Measurements from ENCODE around the gene ALOX5AP. TPM values are rescaled to one million over a fixed set of nuclear protein-coding genes. Genes with fewer than 3 reads are reported as not detected.

ALOX5AP gene
- total RNA-seq, 6 experiments from 2014 or later = not detected

DNA sequence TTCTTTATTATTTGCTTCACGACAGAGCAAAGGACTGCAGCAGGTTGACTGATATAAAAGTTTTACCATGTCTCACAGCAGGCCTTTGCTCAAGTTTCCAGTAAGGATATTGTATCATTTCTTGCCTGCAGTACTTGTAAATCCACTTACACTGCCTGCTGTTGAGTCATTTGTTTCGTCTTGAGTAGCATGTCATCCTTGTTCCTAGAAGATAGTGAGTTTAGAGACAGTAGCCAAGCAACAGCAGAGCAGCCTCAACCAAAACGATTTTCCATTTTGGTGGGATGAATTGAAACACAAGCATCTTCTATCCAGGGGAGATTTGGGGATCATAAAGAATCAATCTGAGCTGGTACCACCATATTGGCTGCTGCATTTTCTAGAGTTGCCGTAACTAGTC lies 24.0 kb upstream of the ALOX5AP start:
- Mint-ChIP-seq H3K4me3 (no peak overlapping the region), H3K4me1 (ENCODE audit: low read depth) (peaks cover 38% of the 10 kb centered on the region), H3K9me3 (no peaks in the 10 kb centered on the region), H3K27me3 (ENCODE audit: insufficient read depth) (no peaks in the 10 kb centered on the region; the same call in 1 of the 2 replicates), H3K27ac (no peak overlapping the region; the same call in 1 of the 2 replicates), H3K36me3 (ENCODE audit: low read depth) (no peaks in the 10 kb centered on the region)
- DNase-seq = peak; percentile 63
- TF ChIP-seq, protein P1, sequence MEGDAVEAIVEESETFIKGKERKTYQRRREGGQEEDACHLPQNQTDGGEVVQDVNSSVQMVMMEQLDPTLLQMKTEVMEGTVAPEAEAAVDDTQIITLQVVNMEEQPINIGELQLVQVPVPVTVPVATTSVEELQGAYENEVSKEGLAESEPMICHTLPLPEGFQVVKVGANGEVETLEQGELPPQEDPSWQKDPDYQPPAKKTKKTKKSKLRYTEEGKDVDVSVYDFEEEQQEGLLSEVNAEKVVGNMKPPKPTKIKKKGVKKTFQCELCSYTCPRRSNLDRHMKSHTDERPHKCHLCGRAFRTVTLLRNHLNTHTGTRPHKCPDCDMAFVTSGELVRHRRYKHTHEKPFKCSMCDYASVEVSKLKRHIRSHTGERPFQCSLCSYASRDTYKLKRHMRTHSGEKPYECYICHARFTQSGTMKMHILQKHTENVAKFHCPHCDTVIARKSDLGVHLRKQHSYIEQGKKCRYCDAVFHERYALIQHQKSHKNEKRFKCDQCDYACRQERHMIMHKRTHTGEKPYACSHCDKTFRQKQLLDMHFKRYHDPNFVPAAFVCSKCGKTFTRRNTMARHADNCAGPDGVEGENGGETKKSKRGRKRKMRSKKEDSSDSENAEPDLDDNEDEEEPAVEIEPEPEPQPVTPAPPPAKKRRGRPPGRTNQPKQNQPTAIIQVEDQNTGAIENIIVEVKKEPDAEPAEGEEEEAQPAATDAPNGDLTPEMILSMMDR (IDR thresholded peaks at IDR 0.05) = no peak

DNA sequence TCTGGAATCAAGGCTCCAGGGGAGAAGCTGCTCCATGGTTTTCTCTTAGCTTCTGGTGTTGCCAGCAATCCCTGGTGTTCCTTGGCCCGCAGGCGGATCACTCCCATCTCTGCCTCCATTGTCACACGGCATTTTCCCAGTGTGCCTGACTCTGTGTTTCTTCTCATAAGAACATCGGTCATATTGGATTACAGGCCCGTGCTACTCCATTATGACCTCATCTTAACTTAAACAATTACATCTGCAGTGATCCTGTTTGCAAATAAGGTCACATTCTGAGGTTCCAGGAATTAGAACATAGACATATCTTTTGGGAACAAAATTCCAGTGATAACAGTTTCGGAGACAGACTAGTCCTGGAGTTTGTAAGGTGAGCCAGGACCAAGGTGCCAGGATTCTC lies 23.5 kb upstream of the ALOX5AP start:
- no peak for DNase-seq
- Mint-ChIP-seq H3K4me3 (no peak overlapping the region), H3K9me3 (no peaks in the 10 kb centered on the region), H3K27me3 (ENCODE audit: insufficient read depth) (no peaks in the 10 kb centered on the region; the same call in 1 of the 2 replicates), H3K36me3 (ENCODE audit: low read depth) (no peaks in the 10 kb centered on the region), H3K27ac (no peak overlapping the region; the same call in 1 of the 2 replicates), H3K4me1 (ENCODE audit: low read depth) (peaks cover 38% of the 10 kb centered on the region)
- TF ChIP-seq, protein P1 (IDR thresholded peaks at IDR 0.05) = no peak

DNA sequence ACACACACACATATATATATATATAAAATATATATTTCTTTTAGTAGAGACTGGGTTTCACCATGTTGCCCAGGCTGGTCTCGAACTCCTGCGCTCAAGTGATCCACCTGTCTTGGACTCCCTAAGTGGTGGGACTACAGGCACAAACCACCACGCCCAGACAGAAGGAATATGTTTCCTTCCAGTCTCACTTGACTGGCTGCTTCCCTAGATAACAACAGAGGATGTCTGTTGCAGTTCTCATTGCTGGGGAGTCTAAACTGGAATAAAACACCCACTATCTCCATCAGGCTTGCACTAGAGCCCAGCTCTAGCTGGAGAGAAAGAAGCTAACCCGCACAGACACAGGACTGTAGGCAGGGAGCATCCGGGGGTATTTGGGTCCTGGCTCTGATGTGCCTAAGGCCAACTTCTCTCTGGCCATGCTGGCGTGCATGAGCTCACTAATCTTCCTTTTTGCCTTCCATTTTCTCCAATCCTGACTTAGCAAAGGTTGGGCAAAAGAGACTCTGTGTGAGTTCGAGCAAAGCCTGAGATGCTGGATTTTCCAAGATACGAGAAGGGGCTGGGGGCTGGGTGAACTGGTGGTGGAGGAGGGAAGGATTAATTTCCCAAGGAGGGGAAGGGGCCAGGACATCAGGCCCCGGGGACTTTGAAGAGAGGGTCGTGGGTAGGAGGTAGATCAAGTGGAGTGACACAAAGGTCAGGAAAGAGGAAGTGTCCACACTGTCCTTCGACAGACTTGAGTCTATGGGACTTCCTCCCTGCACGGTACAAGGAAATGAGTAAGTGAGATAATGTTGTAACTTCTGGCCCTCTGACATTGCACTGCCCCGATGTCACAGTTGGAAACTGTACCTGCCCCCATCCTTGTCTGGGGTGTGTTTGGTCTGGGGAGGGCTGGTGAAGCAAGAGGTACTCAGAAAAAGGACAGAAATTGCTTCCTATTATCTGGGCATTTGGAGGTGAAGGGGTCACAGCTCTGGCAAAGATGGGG lies 22.5 kb upstream of the ALOX5AP start:
- no peaks in the 10 kb centered on the region for H3K36me3 Mint-ChIP-seq (ENCODE audit: low read depth)
- no peaks in the 10 kb centered on the region; the same call in 1 of the 2 replicates for H3K27me3 Mint-ChIP-seq (ENCODE audit: insufficient read depth)
- H3K9me3 Mint-ChIP-seq = no peaks in the 10 kb centered on the region
- peak overlapping the region; percentile 32; the same call in 1 of the 2 replicates for H3K27ac Mint-ChIP-seq
- H3K4me3 Mint-ChIP-seq = no peak overlapping the region
- DNase-seq = no peak
- H3K4me1 Mint-ChIP-seq (ENCODE audit: low read depth) = peaks cover 37% of the 10 kb centered on the region
- TF ChIP-seq, protein P1 (IDR thresholded peaks at IDR 0.05) = no peak

DNA sequence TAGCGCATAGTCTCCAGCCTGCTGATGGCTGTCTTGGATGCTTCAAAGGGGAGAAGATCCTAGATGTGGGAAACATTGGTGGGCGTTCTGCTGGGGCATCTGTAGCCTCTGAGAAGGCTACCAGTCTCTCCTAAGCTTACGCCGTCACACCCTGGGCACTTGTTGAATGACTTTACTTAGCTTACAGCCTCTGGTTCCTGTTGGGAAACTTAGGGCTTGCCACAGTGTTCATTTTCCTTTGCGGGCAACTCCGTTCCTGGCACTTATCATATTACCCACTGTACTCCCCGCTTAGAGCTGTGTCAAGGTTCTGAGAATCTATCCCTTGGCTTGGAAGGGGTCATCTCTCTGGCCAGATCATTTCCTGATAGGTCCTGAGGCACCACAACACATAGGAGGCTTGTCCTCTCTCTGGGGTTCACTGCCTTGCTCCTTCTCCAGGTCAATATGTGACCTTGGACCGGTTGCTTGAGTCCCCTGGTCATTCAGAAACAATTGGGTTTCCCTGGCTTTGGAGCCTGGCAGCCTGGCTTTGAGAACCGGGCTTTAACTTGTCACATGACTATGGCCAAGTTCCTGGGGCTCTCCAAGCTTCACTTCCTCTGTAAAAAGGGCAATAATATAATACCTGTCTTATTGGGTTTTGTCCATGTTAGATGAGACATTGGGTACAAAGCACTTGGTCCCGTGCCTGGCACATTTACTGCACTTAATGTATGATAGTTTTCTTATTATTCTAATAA lies 20.5 kb upstream of the ALOX5AP start:
- TF ChIP-seq, protein P1 (IDR thresholded peaks at IDR 0.05) = no peak
- Mint-ChIP-seq H3K27me3 (ENCODE audit: insufficient read depth) (no peaks in the 10 kb centered on the region; the same call in 1 of the 2 replicates), H3K4me1 (ENCODE audit: low read depth) (peaks cover 43% of the 10 kb centered on the region), H3K27ac (no peak overlapping the region), H3K9me3 (no peaks in the 10 kb centered on the region), H3K4me3 (no peak overlapping the region), H3K36me3 (ENCODE audit: low read depth) (no peaks in the 10 kb centered on the region)
- no peak for DNase-seq

DNA sequence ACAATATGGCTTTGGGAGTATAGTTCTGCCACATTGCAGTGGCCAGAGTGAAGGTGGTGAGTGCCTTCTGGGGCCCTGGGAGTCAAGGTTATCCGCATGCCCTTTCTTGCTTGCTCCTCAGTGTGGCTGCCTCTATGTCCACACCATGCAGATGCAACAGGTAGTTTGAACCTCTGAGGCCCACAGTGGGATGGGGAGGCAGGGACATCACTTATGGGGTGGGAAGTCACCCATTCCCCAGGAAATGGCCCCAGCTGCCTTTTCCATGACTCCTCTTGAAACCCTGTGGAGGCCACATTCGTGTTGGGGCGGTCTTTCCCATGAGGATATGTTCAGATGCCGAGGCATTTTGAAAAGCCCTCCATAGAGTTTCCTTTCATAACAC lies 20.0 kb upstream of the ALOX5AP start:
- Mint-ChIP-seq H3K27me3 (ENCODE audit: insufficient read depth) (no peaks in the 10 kb centered on the region; the same call in 1 of the 2 replicates), H3K9me3 (no peaks in the 10 kb centered on the region), H3K4me3 (no peak overlapping the region), H3K27ac (no peak overlapping the region), H3K4me1 (ENCODE audit: low read depth) (peaks cover 49% of the 10 kb centered on the region), H3K36me3 (ENCODE audit: low read depth) (no peaks in the 10 kb centered on the region)
- TF ChIP-seq, protein P1 (IDR thresholded peaks at IDR 0.05) = no peak
- DNase-seq = no peak
